HepG2 (cell line): ENCODE measurements around the gene KERA. TPM values are rescaled to one million over a fixed set of nuclear protein-coding genes. Genes with fewer than 3 reads are reported as not detected.

Source experiments
- ATAC-seq: fragments of 200-7000 bp; cut with Tn5 transposase; 3 replicates; pipeline ENCODE4 v1.9.1; 2020; ENCODE audit warnings: mild to moderate bottlenecking, moderate library complexity
- BruUV-seq: library from RNA; stranded (reverse); fragments of 400-500 nt; replicated peaks from 2 replicates; lab custom pipeline; 2021; lab: Mats Ljungman, UMichigan
- CTCF ChIA-PET: fragments of 300-600 bp; formaldehyde crosslinking; extraction: SDS; loops from one replicate; lab custom pipeline; 2021; ENCODE audit warnings: low total read pairs, inconsistent platforms, low intra/inter-chr PET ratio; lab: Yijun Ruan, JAX
- POLR2A ChIA-PET: fragments of 350-600 bp; sonication (Branson Sonifier 250); formaldehyde crosslinking; loops from one replicate; lab custom pipeline; 2020; ENCODE audit warnings: antibody characterized with exemption, inconsistent platforms; lab: Yijun Ruan, JAX
- DNase-seq: peaks from one replicate; pipeline ENCODE4 v3.0.0-alpha.2; 2015; ENCODE audit warnings: low spot score
- FAIRE-seq: peaks from 3 replicates; lab custom pipeline; 2011; peaks lifted over from hg19 to GRCh38; lab: Jason Lieb, UNC
- H2AFZ ChIP-seq: one replicate; pipeline ENCODE4 v1.6.1; 2011; ENCODE audit warnings: low read length, inconsistent platforms
- H3K27ac ChIP-seq: fragments of 300-600 bp; 3 replicates; pipeline ENCODE4 v1.8.0; 2011; ENCODE audit warnings: mixed run types, mild to moderate bottlenecking, mixed read lengths, low read length, inconsistent platforms; ENCODE audit not compliant: insufficient read depth; ENCODE audit errors: extremely low read length
- H3K27me3 ChIP-seq, 2 experiments: fragments of 200-600 bp in 1 of 2; 2 replicates in 1 of 2; 3 replicates in 1 of 2; pipeline versions ENCODE4 v1.6.0 to v1.8.0; 2011; ENCODE audit warnings: low read length in 2 of 2, mild to moderate bottlenecking in 2 of 2, moderate library complexity in 2 of 2, inconsistent platforms in 1 of 2; ENCODE audit not compliant: insufficient read depth in 2 of 2, control insufficient read depth in 1 of 2
- H3K36me3 ChIP-seq, 2 experiments: fragments of 200-600 bp in 1 of 2; replicated peaks in 1 of 2; 2 replicates in 1 of 2; 3 replicates in 1 of 2; pipeline versions ENCODE4 v1.5.1 to v1.8.0; 2011; ENCODE audit warnings: low read length in 2 of 2, inconsistent platforms in 1 of 2; ENCODE audit not compliant: insufficient read depth in 2 of 2, control insufficient read depth in 1 of 2
- H3K4me1 ChIP-seq: 2 replicates; pipeline ENCODE4 v1.5.1; 2012; ENCODE audit warnings: low read length, inconsistent platforms; ENCODE audit not compliant: insufficient read depth
- H3K4me2 ChIP-seq: 2 replicates; pipeline ENCODE4 v1.6.0; 2011; ENCODE audit warnings: low read depth, low read length, inconsistent platforms
- H3K4me3 ChIP-seq, 3 experiments: fragments of 200-600 bp in 1 of 3; sonication (generic), shearing (Covaris generic) in 1 of 3; replicated peaks in 1 of 3; 2 replicates each; pipeline ENCODE4 v1.5.1; 2011 to 2016; ENCODE audit warnings: low read length in 3 of 3, inconsistent platforms in 2 of 3, low read depth in 2 of 3, mild to moderate bottlenecking in 2 of 3, control low read depth in 1 of 3, mixed read lengths in 1 of 3; ENCODE audit not compliant: insufficient read depth in 1 of 3
- H3K79me2 ChIP-seq: one replicate; pipeline ENCODE4 v1.6.1; 2011; ENCODE audit warnings: low read length, inconsistent platforms; ENCODE audit not compliant: insufficient read depth
- H3K9ac ChIP-seq: 2 replicates; pipeline ENCODE4 v1.6.0; 2011; ENCODE audit warnings: mild to moderate bottlenecking, low read depth, low read length, inconsistent platforms; ENCODE audit not compliant: insufficient read depth
- H3K9me3 ChIP-seq: 2 replicates; pipeline ENCODE4 v1.5.1; 2012; ENCODE audit warnings: mild to moderate bottlenecking, low read length
- H4K20me1 ChIP-seq: 2 replicates; pipeline ENCODE4 v1.6.0; 2011; ENCODE audit warnings: inconsistent platforms, mild to moderate bottlenecking, low read length, moderate library complexity; ENCODE audit not compliant: insufficient read depth
- AHDC1 ChIP-seq: sonication (generic); formaldehyde crosslinking; IDR thresholded peaks from 2 replicates; pipeline ENCODE4 v1.5.1; 2020; ENCODE audit warnings: mild to moderate bottlenecking, missing genetic modification reagents, borderline replicate concordance
- PBX2 ChIP-seq: IDR thresholded peaks from 2 replicates; pipeline ENCODE4 v1.6.1; 2016; ENCODE audit warnings: control low read depth
- THAP9 ChIP-seq: sonication (generic); formaldehyde crosslinking; IDR thresholded peaks from 2 replicates; pipeline ENCODE4; 2020; ENCODE audit warnings: missing genetic modification reagents, mild to moderate bottlenecking, borderline replicate concordance
- ZNF281 ChIP-seq: sonication (generic); formaldehyde crosslinking; IDR thresholded peaks from 2 replicates; pipeline ENCODE4 v1.4.0; 2020; ENCODE audit warnings: missing genetic modification reagents, borderline replicate concordance
- ZNF329 ChIP-seq: sonication (generic); formaldehyde crosslinking; IDR thresholded peaks from 2 replicates; pipeline ENCODE4 v1.9.0; 2021; ENCODE audit warnings: low read depth, mild to moderate bottlenecking, missing genetic modification reagents
- ZNF430 ChIP-seq: sonication (generic); formaldehyde crosslinking; IDR thresholded peaks from 2 replicates; pipeline ENCODE4 v1.9.0; 2021; ENCODE audit warnings: mild to moderate bottlenecking, missing genetic modification reagents
- ZNF572 ChIP-seq: sonication (generic); formaldehyde crosslinking; IDR thresholded peaks from 2 replicates; pipeline ENCODE4 v1.5.1; 2020; ENCODE audit warnings: mild to moderate bottlenecking, missing genetic modification reagents
- WGBS: methylation state at CpG from one replicate; pipeline ENCODE4 v1.1.6; 2017; ENCODE audit warnings: low lambda C conversion rate; 5-methylcytosine and 5-hydroxymethylcytosine counted together
- in situ Hi-C: cut with HindIII; loops from 2 replicates; pipeline ENCODE4 v1.10.0; 2017; ENCODE audit warnings: low pct_unique_long_range_greater_than_20kb; ENCODE audit not compliant: extremely low pct_ligation_motif_present
- intact Hi-C: fragments of 100-400 bp; cut with micrococcal nuclease; formaldehyde crosslinking; loops from one replicate; pipeline ENCODE4 v1.10.0; 2022; ENCODE audit not compliant: unreplicated experiment
- polyA plus RNA-seq, 8 experiments: library from polyadenylated mRNA; depleted of rRNA in 3 of 8; stranded (reverse) in 7 of 8; unstranded in 1 of 8; fragments of >200 nt; fragmentation: Illumina TruSeq in 4 of 8; extraction: Trizol in 4 of 8; gene quantifications; 2 replicates each; pipeline versions ENCODE4 v1.2.1 to v1.2.3, GENCODE V29; 2011 to 2016; ENCODE audit warnings: low read depth in 4 of 8, missing spikeins in 1 of 8, mixed read lengths in 1 of 8; ENCODE audit not compliant: insufficient read depth in 1 of 8
- total RNA-seq, 5 experiments: library from RNA; depleted of rRNA; stranded (reverse); fragments of >200 nt; fragmentation: Illumina TruSeq; extraction: Trizol; gene quantifications; 2 replicates each; pipeline ENCODE4 v1.2.3, GENCODE V29; 2016; ENCODE audit warnings: low read depth in 1 of 5

KERA gene
- total and polyA plus RNA-seq, 2 of the 13 experiments (the other 11 are each of a cell fraction or from before 2014, with no cell fraction given) = not detected

GRCh38 chr12:91091916-91092715 lies 34.3 kb upstream of the KERA start:
- intact Hi-C loops = no loop called here
- CTCF ChIA-PET = no interaction called here
- no peak overlapping the region for H3K4me2 ChIP-seq

More at GRCh38 chr12:91091916-91092715, 34.3 kb upstream of the KERA start:
- Histone ChIP-seq H3K9ac (no peak overlapping the region), H3K36me3 (no peaks in the 10 kb centered on the region), H3K9me3 (peaks cover 75% of the 10 kb centered on the region), H3K4me3 (no peak overlapping the region), H3K79me2 (no peaks in the 10 kb centered on the region), H3K27me3 (no peaks in the 10 kb centered on the region), H2AFZ (no peak overlapping the region), H3K4me1 (no peaks in the 10 kb centered on the region), H3K27ac (no peak overlapping the region), H4K20me1 (no peaks in the 10 kb centered on the region)
- ATAC-seq (no peak), DNase-seq (no peak), FAIRE-seq (no peak)
- no peak for TF ChIP-seq AHDC1 (CRISPR knock-in tag)
- no peak for TF ChIP-seq ZNF572 (CRISPR knock-in tag)
- no peak for TF ChIP-seq ZNF329 (CRISPR knock-in tag)
- no peak for TF ChIP-seq ZNF281 (CRISPR knock-in tag)
- TF ChIP-seq ZNF430 (CRISPR knock-in tag) = no peak
- no peak for TF ChIP-seq PBX2 (CRISPR knock-in tag)
- TF ChIP-seq THAP9 (CRISPR knock-in tag) = no peak
- POLR2A ChIA-PET = no interaction called here
- WGBS = 6% methylated on average over 4 of the region's 6 CpGs
- in situ Hi-C loops = no loop called here
- no TSS peak for BruUV-seq
